Sigmoid colon (tissue), 3 donors: ENCODE data around the gene FBXL17.

Source experiments
- CTCF ChIP-seq, 4 experiments: fragments of 450-650 bp in 3 of 4; fragments of 200-600 bp in 1 of 4; IDR thresholded peaks; one replicate each; pipeline ENCODE4 v1.5.1; 2016 to 2019; ENCODE audit warnings: antibody characterized with exemption in 4 of 4, mild to moderate bottlenecking in 3 of 4, moderate library complexity in 2 of 4
- POLR2A ChIP-seq, 2 donors: fragments of 450-650 bp; IDR thresholded peaks; one replicate each; pipeline ENCODE4 v1.6.1; 2016; ENCODE audit warnings: antibody characterized with exemption in 2 of 2, mild to moderate bottlenecking in 2 of 2, moderate library complexity in 2 of 2

- TF ChIP-seq POLR2A (IDR thresholded peaks at IDR 0.05) (no peak), CTCF (IDR thresholded peaks at IDR 0.05) (no peak)
Observed at GRCh38 chr5:107917983-107918382, 463.9 kb downstream of the FBXL17 start.
